GM12878 (cell line): ENCODE measurements around the gene KCNC4. TPM values are rescaled to one million over a fixed set of nuclear protein-coding genes. Genes with fewer than 3 reads are reported as not detected.
A peak's percentile ranks its signal among the peaks of the same experiment; 100 is the strongest.

Source experiments
- ATAC-seq: fragments of 200-7000 bp; cut with Tn5 transposase; 3 replicates; pipeline ENCODE4 v1.9.1; 2020; ENCODE audit warnings: mild to moderate bottlenecking, moderate library complexity
- BruUV-seq: library from RNA; stranded (reverse); fragments of 400-500 nt; replicated peaks from 2 replicates; lab custom pipeline; 2021; lab: Mats Ljungman, UMichigan
- CTCF ChIA-PET: fragments of 300-600 bp; sonication (Branson Sonifier 250); formaldehyde crosslinking; extraction: SDS; loops from one replicate; lab custom pipeline; 2021; ENCODE audit warnings: inconsistent platforms; lab: Yijun Ruan, JAX
- POLR2A ChIA-PET: fragments of 350-600 bp; formaldehyde crosslinking; extraction: SDS; loops from one replicate; lab custom pipeline; 2021; ENCODE audit warnings: inconsistent platforms; lab: Charles Lee
- RAD21 ChIA-PET: fragments of 300-600 bp; sonication (Branson Sonifier 250); formaldehyde crosslinking; loops from one replicate; lab custom pipeline; 2023; ENCODE audit warnings: antibody characterized with exemption; ENCODE audit not compliant: unreplicated experiment; lab: Charles Lee
- SMC1A ChIA-PET: fragments of 300-600 bp; sonication (Branson Sonifier 250); formaldehyde crosslinking; loops from one replicate; lab custom pipeline; 2023; ENCODE audit not compliant: unreplicated experiment, uncharacterized antibody; lab: Charles Lee
- DNase-seq: peaks from one replicate; pipeline ENCODE4 v3.0.0-alpha.2; 2011; ENCODE audit warnings: low read depth, low spot score
- FAIRE-seq: peaks from 3 replicates; lab custom pipeline; 2011; peaks lifted over from hg19 to GRCh38; lab: Jason Lieb, UNC
- H2AFZ ChIP-seq: 2 replicates; pipeline ENCODE4 v1.6.0; 2011; ENCODE audit warnings: low read depth, low read length, control low read depth; ENCODE audit not compliant: control insufficient read depth
- H3K27ac ChIP-seq: 2 replicates; pipeline ENCODE4 v1.5.1; 2011; ENCODE audit warnings: control low read depth; ENCODE audit not compliant: control insufficient read depth, insufficient read depth
- H3K27me3 ChIP-seq, 2 experiments: replicated peaks in 1 of 2; 2 replicates each; pipeline versions ENCODE4 v1.6.0 to v1.6.1; 2011; ENCODE audit warnings: low read length in 1 of 2; ENCODE audit not compliant: control insufficient read depth in 2 of 2, insufficient read depth in 2 of 2
- H3K36me3 ChIP-seq, 2 experiments: 2 replicates each; pipeline ENCODE4 v1.5.1; 2011; ENCODE audit warnings: low read length in 1 of 2; ENCODE audit not compliant: control insufficient read depth in 2 of 2, insufficient read depth in 2 of 2
- H3K4me1 ChIP-seq: 2 replicates; pipeline ENCODE4 v1.6.1; 2011; ENCODE audit warnings: mild to moderate bottlenecking, low read length, moderate library complexity, mixed read lengths; ENCODE audit not compliant: control insufficient read depth, insufficient read depth
- H3K4me2 ChIP-seq: 2 replicates; pipeline ENCODE4 v1.6.0; 2011; ENCODE audit warnings: control low read depth; ENCODE audit not compliant: control insufficient read depth, insufficient read depth
- H3K4me3 ChIP-seq: fragments of 200-600 bp; sonication (generic); 2 replicates; pipeline ENCODE4 v1.5.1; 2016
- H3K79me2 ChIP-seq: 2 replicates; pipeline ENCODE4 v1.6.0; 2011; ENCODE audit warnings: low read length; ENCODE audit not compliant: control insufficient read depth, insufficient read depth
- H3K9ac ChIP-seq: 2 replicates; pipeline ENCODE4 v1.8.0; 2011; ENCODE audit warnings: low read length, control low read depth, mixed read lengths; ENCODE audit not compliant: control insufficient read depth, insufficient read depth
- H3K9me3 ChIP-seq: replicated peaks from 3 replicates; pipeline ENCODE4 v1.5.1; 2011; ENCODE audit warnings: mild to moderate bottlenecking, low read length; ENCODE audit not compliant: control insufficient read depth, insufficient read depth
- H4K20me1 ChIP-seq: 2 replicates; pipeline ENCODE4 v1.6.0; 2011; ENCODE audit not compliant: control insufficient read depth, insufficient read depth
- ASH2L ChIP-seq: fragments of 300-600, 200-600 bp; sonication (generic); IDR thresholded peaks from 2 replicates; pipeline ENCODE4 v1.6.1; 2017; ENCODE audit warnings: low read depth, mild to moderate bottlenecking, borderline replicate concordance
- BACH1 ChIP-seq: fragments of 450-650 bp; IDR thresholded peaks from 2 replicates; pipeline ENCODE4 v1.6.1; 2017; ENCODE audit warnings: mild to moderate bottlenecking, borderline replicate concordance
- BCL11A ChIP-seq: IDR thresholded peaks from 2 replicates; pipeline ENCODE4 v1.6.1; 2011; ENCODE audit warnings: low read depth, low read length
- CTCF ChIP-seq, 3 experiments: IDR thresholded peaks in 2 of 3; conservative IDR thresholded peaks in 1 of 3; 2 replicates each; pipeline ENCODE4 v1.5.1; 2011; ENCODE audit warnings: low read depth in 3 of 3, low read length in 3 of 3, mild to moderate bottlenecking in 3 of 3, control low read depth in 2 of 3, moderate library complexity in 2 of 3, inconsistent platforms in 1 of 3, mixed read lengths in 1 of 3; ENCODE audit not compliant: control insufficient read depth in 2 of 3, insufficient read depth in 1 of 3; ENCODE audit errors: extremely low read depth in 1 of 3
- DPF2 ChIP-seq: fragments of 450-650 bp; IDR thresholded peaks from 2 replicates; pipeline ENCODE4 v1.6.1; 2017; ENCODE audit warnings: mild to moderate bottlenecking
- ETV6 ChIP-seq, 2 experiments: fragments of 450-650 bp in 1 of 2; IDR thresholded peaks in 1 of 2; conservative IDR thresholded peaks in 1 of 2; 2 replicates each; pipeline ENCODE4 v1.6.1; 2014; ENCODE audit warnings: antibody characterized with exemption in 1 of 2, borderline replicate concordance in 1 of 2, low read depth in 1 of 2, mild to moderate bottlenecking in 1 of 2, moderate library complexity in 1 of 2
- IKZF1 ChIP-seq: fragments of 450-650 bp; conservative IDR thresholded peaks from 2 replicates; pipeline ENCODE4 v1.6.1; 2017; ENCODE audit warnings: antibody characterized with exemption, mild to moderate bottlenecking
- JUNB ChIP-seq: IDR thresholded peaks from 2 replicates; pipeline ENCODE4 v1.6.1; 2016; ENCODE audit warnings: antibody characterized with exemption, mild to moderate bottlenecking
- MEF2B ChIP-seq: fragments of 450-650 bp; IDR thresholded peaks from 2 replicates; pipeline ENCODE4 v1.6.1; 2018; ENCODE audit warnings: mild to moderate bottlenecking, moderate library complexity; ENCODE audit not compliant: partially characterized antibody, poor library complexity, severe bottlenecking
- MTA3 ChIP-seq: IDR thresholded peaks from 2 replicates; pipeline ENCODE4 v1.6.1; 2012; ENCODE audit warnings: low read length, inconsistent platforms, borderline replicate concordance
- MXI1 ChIP-seq: fragments of 150-350 bp; IDR thresholded peaks from 2 replicates; pipeline ENCODE4 v1.6.1; 2011; ENCODE audit warnings: low read depth, mild to moderate bottlenecking, inconsistent platforms, low read length, improper control_type of control experiment
- NFIC ChIP-seq: IDR thresholded peaks from 2 replicates; pipeline ENCODE4 v1.6.1; 2012; ENCODE audit warnings: low read depth, mild to moderate bottlenecking, inconsistent platforms, low read length, moderate library complexity
- NR2C2 ChIP-seq: IDR thresholded peaks from 2 replicates; pipeline ENCODE4 v1.6.1; 2011; ENCODE audit warnings: borderline replicate concordance, low read depth; ENCODE audit not compliant: control insufficient read depth, insufficient read length
- TAF1 ChIP-seq: IDR thresholded peaks from 2 replicates; pipeline ENCODE4 v1.6.1; 2011; ENCODE audit warnings: mild to moderate bottlenecking, low read depth, low read length, borderline replicate concordance
- ZNF384 ChIP-seq: IDR thresholded peaks from 2 replicates; pipeline ENCODE4 v1.6.1; 2012; ENCODE audit warnings: low read depth, mild to moderate bottlenecking, low read length, improper control_type of control experiment, borderline replicate concordance
- ZNF622 ChIP-seq: fragments of 450-650 bp; IDR thresholded peaks from 2 replicates; pipeline ENCODE4 v1.6.1; 2017; ENCODE audit warnings: mild to moderate bottlenecking, inconsistent platforms
- WGBS: methylation state at CpG from one replicate; pipeline ENCODE4 v1.1.6; 2016; ENCODE audit warnings: low lambda C conversion rate; ENCODE audit not compliant: insufficient replicate concordance, insufficient coverage; ENCODE audit errors: missing lambda C conversion rate; 5-methylcytosine and 5-hydroxymethylcytosine counted together
- in situ Hi-C: fragments of 300-500 bp; cut with MboI; formaldehyde crosslinking; loops from 9 replicates; pipeline ENCODE4 v1.14.3; 2018; ENCODE audit warnings: mixed read lengths
- intact Hi-C: fragments of 100-400 bp; cut with micrococcal nuclease; formaldehyde crosslinking; loops from one replicate; pipeline ENCODE4 v1.14.2; 2022; ENCODE audit not compliant: unreplicated experiment
- polyA plus RNA-seq, 11 experiments: library from polyadenylated mRNA; depleted of rRNA in 4 of 11; unstranded in 6 of 11; stranded (reverse) in 5 of 11; fragments of >200 nt; fragmentation: Nextera tagmentation in 4 of 11; fragmentation: Illumina TruSeq in 1 of 11; extraction: Ambion mirVana in 4 of 11; extraction: Trizol in 1 of 11; gene quantifications; 1 replicate in 1 of 11; 2 replicates in 10 of 11; pipeline versions ENCODE4 v1.2.1 to v1.2.3, GENCODE V29; 2011 to 2016; ENCODE audit warnings: inconsistent platforms in 2 of 11, missing spikeins in 2 of 11, low read depth in 1 of 11
- total RNA-seq, 4 experiments: library from RNA; depleted of rRNA in 3 of 4; stranded (reverse); fragments of >200 nt in 3 of 4; fragmentation: Illumina TruSeq in 1 of 4; extraction: Trizol in 1 of 4; gene quantifications; 2 replicates each; pipeline versions ENCODE4 v1.2.1 to v1.2.3, GENCODE V29; 2013 to 2021
- TF ChIP-seq, protein P1 (sequence below): IDR thresholded peaks from 2 replicates; pipeline ENCODE4 v1.6.1; 2011; ENCODE audit warnings: low read depth, mild to moderate bottlenecking, low read length, moderate library complexity, borderline replicate concordance; ENCODE audit errors: extremely low read depth

Gene KCNC4
- total and polyA plus RNA-seq, 10 of the 15 experiments (the other 5 are each of a cell fraction or from before 2014, with no cell fraction given) = 0.06 to 1.7 (median 0.36) TPM

- TF ChIP-seq MTA3 = no peak
- TF ChIP-seq MXI1 = peak; percentile 25; the same call in 1 of the 2 replicates
- peak; percentile 9 for TF ChIP-seq MEF2B
- TF ChIP-seq IKZF1 = peak; percentile 31
- TF ChIP-seq ZNF384 = no peak
- TF ChIP-seq DPF2 = 0 out of 2 replicates have a peak, but pooled peaks have one; percentile 13
These were observed 736 bp downstream of the KCNC4 start (continued) for GRCh38 chr1:110210604-110211495.

- Histone ChIP-seq H4K20me1 (no peaks in the 10 kb centered on the region), H3K27me3 (peaks cover 0 to 14% of the 10 kb centered on the region in 2 experiments; a peak in 1 of 4 replicates), H3K79me2 (no peaks in the 10 kb centered on the region), H3K4me1 (peaks cover 4% of the 10 kb centered on the region; the same call in 1 of the 2 replicates), H3K4me2 (peak overlapping the region; percentile 99), H3K36me3 (no peaks in the 10 kb centered on the region), H3K27ac (no peak overlapping the region), H3K9ac (no peak overlapping the region), H3K4me3 (peak overlapping the region; percentile 73), H3K9me3 (no peaks in the 10 kb centered on the region), H2AFZ (peak overlapping the region; percentile 66; the same call in 1 of the 2 replicates)
- RAD21 ChIA-PET = interaction anchor here (0.7 to 6.4 kb wide), 8 partner anchors 28 to 285 kb away, joined by 3 to 319 read pairs (median 4); partner anchors contain the start of gene RBM15
- 8% methylated on average over 78 of the region's 81 CpGs for WGBS
- SMC1A ChIA-PET = interaction anchor here (1.0 to 17.8 kb wide), 4 partner anchors 88 to 249 kb away, joined by 3 to 524 read pairs (median 6); no protein-coding TSS in a partner anchor
- FAIRE-seq (no peak), DNase-seq (no peak), ATAC-seq (peak; percentile 0; the same call in 1 of the 3 replicates)
- CTCF ChIA-PET = interaction anchor here (0.8 to 18.8 kb wide), 5 partner anchors 9 to 284 kb away, joined by 3 to 753 read pairs (median 9); no protein-coding TSS in a partner anchor
- TSS peak; percentile 69 for BruUV-seq
- intact Hi-C loops (no loop called here), in situ Hi-C loops (no loop called here)
- POLR2A ChIA-PET = interaction anchor here (0.6 kb wide), 1 partner anchor 167 kb away, joined by 4 read pairs; no protein-coding TSS in a partner anchor
- TF ChIP-seq NR2C2 (no peak), ZNF622 (no peak), NFIC (no peak), JUNB (no peak), ETV6 (conservative IDR thresholded peaks at IDR 0.05 in 1 of 2, IDR thresholded peaks at IDR 0.05 in 1 of 2; ENCODE audit: borderline replicate concordance in 1 of 2, low read depth in 1 of 2) (no peak), BCL11A (no peak), TAF1 (no peak), ASH2L (no peak), BACH1 (0 out of 2 replicates have a peak, but pooled peaks have one; percentile 31), MXI1 (no peak), IKZF1 (peak; percentile 47; the same call in 1 of the 2 replicates), CTCF (IDR thresholded peaks at IDR 0.05 in 2 of 3, conservative IDR thresholded peaks at IDR 0.05 in 1 of 3; ENCODE audit: control insufficient read depth in 2 of 3, extremely low read depth in 1 of 3, insufficient read depth in 1 of 3, low read depth in 3 of 3, low read length in 3 of 3) (0 out of 6 replicates have a peak, but pooled peaks of 1 of the 3 experiments have one; percentile 3)
- TF ChIP-seq, protein P1, sequence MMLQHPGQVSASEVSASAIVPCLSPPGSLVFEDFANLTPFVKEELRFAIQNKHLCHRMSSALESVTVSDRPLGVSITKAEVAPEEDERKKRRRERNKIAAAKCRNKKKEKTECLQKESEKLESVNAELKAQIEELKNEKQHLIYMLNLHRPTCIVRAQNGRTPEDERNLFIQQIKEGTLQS = no peak
These were observed 1.5 kb downstream of the KCNC4 start for GRCh38 chr1:110211496-110212168.
